Measurements from ENCODE around the gene LYSMD3. TPM values are rescaled to one million over a fixed set of nuclear protein-coding genes. Genes with fewer than 3 reads are reported as not detected.

Gene LYSMD3
- total and polyA plus RNA-seq, 9 of the 15 experiments (the other 6 are each of a cell fraction or from before 2014, with no cell fraction given), result 9.5 to 42.3 (median 20.7) TPM

DNA sequence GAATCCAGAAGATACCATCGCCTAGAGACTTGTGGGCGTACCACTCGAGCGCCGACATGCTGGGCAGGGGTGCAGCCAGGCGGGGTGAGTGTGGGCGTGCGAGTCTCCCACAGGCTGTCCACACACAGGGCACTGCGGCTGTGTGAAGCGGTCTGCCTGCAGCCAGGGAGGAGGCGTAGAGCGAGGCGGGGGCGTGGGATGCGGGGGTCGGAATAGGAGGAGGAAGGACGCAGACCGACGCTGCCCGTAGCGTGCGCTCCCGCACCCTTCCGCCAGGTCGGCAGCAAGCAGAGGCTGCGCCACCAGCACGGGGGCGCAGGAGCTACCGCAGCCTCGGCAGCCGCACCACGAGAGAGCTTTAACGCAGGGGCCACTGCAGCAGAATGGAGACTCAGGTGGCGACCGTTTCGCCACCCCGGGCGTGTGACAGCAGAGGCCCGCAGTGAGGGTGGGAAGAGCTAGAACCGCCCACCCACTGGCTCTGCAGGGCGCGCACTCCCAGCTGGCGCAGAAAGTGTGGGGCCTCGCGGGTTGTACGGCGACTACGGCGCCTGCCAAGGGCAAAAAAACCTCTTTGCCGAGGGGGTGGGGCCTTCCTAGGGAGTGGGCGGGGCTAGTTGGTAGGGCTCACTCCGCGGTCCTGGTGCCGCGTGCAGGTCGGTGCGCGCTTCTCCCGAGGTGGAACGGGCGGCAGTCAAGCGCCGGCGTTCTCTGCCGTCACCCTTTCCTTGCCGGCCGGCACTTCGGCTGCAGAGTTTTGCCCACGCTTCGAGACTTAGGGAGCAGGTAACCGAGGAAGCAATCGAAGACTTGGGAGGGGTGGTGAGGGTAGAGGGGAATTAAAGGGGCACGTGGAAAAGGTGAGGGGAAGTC lies 54.9 kb downstream of the LYSMD3 start, which contains the start of the genes MBLAC2 and POLR3G (continued):
- no peak for TF ChIP-seq NR2C1 (IDR thresholded peaks at IDR 0.05)
- TF ChIP-seq NR2C1 (tag; IDR thresholded peaks at IDR 0.05), result no peak
- TF ChIP-seq ERF (CRISPR knock-in tag; IDR thresholded peaks at IDR 0.05), result 0 out of 2 replicates have a peak, but pooled peaks have one; percentile 17
- peak; percentile 95 for TF ChIP-seq SUPT5H (IDR thresholded peaks at IDR 0.05)
- TF ChIP-seq PTTG1 (tag; IDR thresholded peaks at IDR 0.05; ENCODE audit: low read depth), result no peak
- TF ChIP-seq TGIF2 (CRISPR knock-in tag; IDR thresholded peaks at IDR 0.05), result no peak
- no peak for TF ChIP-seq CBFB (CRISPR knock-in tag; IDR thresholded peaks at IDR 0.05)
- TF ChIP-seq POLR2G (IDR thresholded peaks at IDR 0.05; ENCODE audit: low read depth, low read length), result peak; percentile 95
- TF ChIP-seq ZNF239 (CRISPR knock-in tag; IDR thresholded peaks at IDR 0.05), result no peak
- peak; percentile 86 for TF ChIP-seq CTBP1 (IDR thresholded peaks at IDR 0.05; ENCODE audit: borderline replicate concordance)
- peak; percentile 78 for TF ChIP-seq ZFX (CRISPR knock-in tag; IDR thresholded peaks at IDR 0.05)
- TF ChIP-seq, protein P1, sequence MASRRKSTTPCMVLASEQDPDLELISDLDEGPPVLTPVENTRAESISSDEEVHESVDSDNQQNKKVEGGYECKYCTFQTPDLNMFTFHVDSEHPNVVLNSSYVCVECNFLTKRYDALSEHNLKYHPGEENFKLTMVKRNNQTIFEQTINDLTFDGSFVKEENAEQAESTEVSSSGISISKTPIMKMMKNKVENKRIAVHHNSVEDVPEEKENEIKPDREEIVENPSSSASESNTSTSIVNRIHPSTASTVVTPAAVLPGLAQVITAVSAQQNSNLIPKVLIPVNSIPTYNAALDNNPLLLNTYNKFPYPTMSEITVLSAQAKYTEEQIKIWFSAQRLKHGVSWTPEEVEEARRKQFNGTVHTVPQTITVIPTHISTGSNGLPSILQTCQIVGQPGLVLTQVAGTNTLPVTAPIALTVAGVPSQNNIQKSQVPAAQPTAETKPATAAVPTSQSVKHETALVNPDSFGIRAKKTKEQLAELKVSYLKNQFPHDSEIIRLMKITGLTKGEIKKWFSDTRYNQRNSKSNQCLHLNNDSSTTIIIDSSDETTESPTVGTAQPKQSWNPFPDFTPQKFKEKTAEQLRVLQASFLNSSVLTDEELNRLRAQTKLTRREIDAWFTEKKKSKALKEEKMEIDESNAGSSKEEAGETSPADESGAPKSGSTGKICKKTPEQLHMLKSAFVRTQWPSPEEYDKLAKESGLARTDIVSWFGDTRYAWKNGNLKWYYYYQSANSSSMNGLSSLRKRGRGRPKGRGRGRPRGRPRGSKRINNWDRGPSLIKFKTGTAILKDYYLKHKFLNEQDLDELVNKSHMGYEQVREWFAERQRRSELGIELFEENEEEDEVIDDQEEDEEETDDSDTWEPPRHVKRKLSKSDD (conservative IDR thresholded peaks at IDR 0.05; ENCODE audit: low read length), result no peak
- no peak for TF ChIP-seq MCM2 (IDR thresholded peaks at IDR 0.05; ENCODE audit: low read depth)
- TF ChIP-seq, protein P2, sequence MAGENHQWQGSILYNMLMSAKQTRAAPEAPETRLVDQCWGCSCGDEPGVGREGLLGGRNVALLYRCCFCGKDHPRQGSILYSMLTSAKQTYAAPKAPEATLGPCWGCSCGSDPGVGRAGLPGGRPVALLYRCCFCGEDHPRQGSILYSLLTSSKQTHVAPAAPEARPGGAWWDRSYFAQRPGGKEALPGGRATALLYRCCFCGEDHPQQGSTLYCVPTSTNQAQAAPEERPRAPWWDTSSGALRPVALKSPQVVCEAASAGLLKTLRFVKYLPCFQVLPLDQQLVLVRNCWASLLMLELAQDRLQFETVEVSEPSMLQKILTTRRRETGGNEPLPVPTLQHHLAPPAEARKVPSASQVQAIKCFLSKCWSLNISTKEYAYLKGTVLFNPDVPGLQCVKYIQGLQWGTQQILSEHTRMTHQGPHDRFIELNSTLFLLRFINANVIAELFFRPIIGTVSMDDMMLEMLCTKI (IDR thresholded peaks at IDR 0.05; ENCODE audit: partially characterized antibody), result no peak
- peak; percentile 49; the same call in 1 of the 2 replicates for TF ChIP-seq JUND (IDR thresholded peaks at IDR 0.05; ENCODE audit: borderline replicate concordance, low read depth, low read length)
- no peak for TF ChIP-seq JUND (tag; IDR thresholded peaks at IDR 0.05; ENCODE audit: borderline replicate concordance, low read depth, low read length)
- TF ChIP-seq ILK (tag; IDR thresholded peaks at IDR 0.05; ENCODE audit: borderline replicate concordance, low read depth), result no peak
- TF ChIP-seq CEBPB (tag; IDR thresholded peaks at IDR 0.05), result no peak
- TF ChIP-seq, protein P3, sequence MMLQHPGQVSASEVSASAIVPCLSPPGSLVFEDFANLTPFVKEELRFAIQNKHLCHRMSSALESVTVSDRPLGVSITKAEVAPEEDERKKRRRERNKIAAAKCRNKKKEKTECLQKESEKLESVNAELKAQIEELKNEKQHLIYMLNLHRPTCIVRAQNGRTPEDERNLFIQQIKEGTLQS (IDR thresholded peaks at IDR 0.05), result no peak
- TF ChIP-seq, protein P3 (CRISPR knock-in tag; conservative IDR thresholded peaks at IDR 0.05), result no peak
- TF ChIP-seq ELF1 (tag; IDR thresholded peaks at IDR 0.05), result no peak
- TF ChIP-seq ZNF146 (CRISPR knock-in tag; IDR thresholded peaks at IDR 0.05; ENCODE audit: unreplicated experiment), result no peak
- TF ChIP-seq SP1 (CRISPR knock-in tag; IDR thresholded peaks at IDR 0.05), result peak; percentile 87
- TF ChIP-seq ZNF785 (CRISPR knock-in tag; IDR thresholded peaks at IDR 0.05), result no peak
- TF ChIP-seq HMG20A (CRISPR knock-in tag; conservative IDR thresholded peaks at IDR 0.05), result no peak
- no peak for TF ChIP-seq EZH2 (IDR thresholded peaks at IDR 0.05; ENCODE audit: borderline replicate concordance, low read depth, low read length)

Measured in K562 (cell line).